WTC11 (cell line): Measurements from ENCODE around the gene CXCL17. TPM values are rescaled to one million over a fixed set of nuclear protein-coding genes. Genes with fewer than 3 reads are reported as not detected.
A peak's percentile ranks its signal among the peaks of the same experiment; 100 is the strongest.

ENCODE experiments used
- ATAC-seq: fragments of 200-7000 bp; cut with Tn5 transposase; 2 replicates; pipeline ENCODE4 v1.10.0; 2021; ENCODE audit warnings: mild to moderate bottlenecking, moderate library complexity
- CTCF ChIA-PET: fragments of 300-600 bp; sonication (Branson Sonifier 250); formaldehyde crosslinking; loops from one replicate; lab custom pipeline; 2021; ENCODE audit warnings: antibody characterized with exemption; lab: Charles Lee
- POLR2A ChIA-PET: fragments of 350-600 bp; sonication (Branson Sonifier 250); formaldehyde crosslinking; loops from one replicate; lab custom pipeline; 2021; ENCODE audit warnings: antibody characterized with exemption; lab: Charles Lee
- DNase-seq: peaks from one replicate; pipeline ENCODE4 v3.0.0; 2021; ENCODE audit warnings: low spot score
- H3K27ac Mint-ChIP-seq: 2 replicates; pipeline ENCODE4 v1.8.0; 2021; ENCODE audit warnings: mixed read lengths
- H3K27me3 Mint-ChIP-seq: 2 replicates; pipeline ENCODE4 v1.8.0; 2021; ENCODE audit warnings: low read depth, mild to moderate bottlenecking, moderate library complexity, mixed read lengths
- H3K36me3 Mint-ChIP-seq: 2 replicates; pipeline ENCODE4 v1.8.0; 2021; ENCODE audit warnings: mixed read lengths
- H3K4me1 Mint-ChIP-seq: 2 replicates; pipeline ENCODE4 v1.8.0; 2022; ENCODE audit warnings: mixed read lengths
- H3K4me3 Mint-ChIP-seq: 2 replicates; pipeline ENCODE4 v1.8.0; 2021; ENCODE audit warnings: mild to moderate bottlenecking, moderate library complexity, mixed read lengths
- H3K9me3 Mint-ChIP-seq: 2 replicates; pipeline ENCODE4 v1.8.0; 2021; ENCODE audit warnings: mixed read lengths
- CBFB ChIP-seq: sonication (generic); formaldehyde crosslinking; IDR thresholded peaks from 2 replicates; pipeline ENCODE4 v1.8.1; 2022; ENCODE audit warnings: mild to moderate bottlenecking, low read depth, missing genetic modification reagents
- JUN ChIP-seq: sonication (generic); formaldehyde crosslinking; IDR thresholded peaks from 2 replicates; pipeline ENCODE4 v1.8.0; 2023; ENCODE audit warnings: mild to moderate bottlenecking, missing genetic modification reagents
- NFYB ChIP-seq: sonication (generic); formaldehyde crosslinking; conservative IDR thresholded peaks from 2 replicates; pipeline ENCODE4 v1.8.0; 2022; ENCODE audit warnings: low read depth, missing genetic modification reagents
- NR1H2 ChIP-seq: sonication (generic); formaldehyde crosslinking; IDR thresholded peaks from 2 replicates; pipeline ENCODE4 v1.9.0; 2021; ENCODE audit warnings: mild to moderate bottlenecking, moderate library complexity, missing genetic modification reagents
- NR3C1 ChIP-seq: sonication (generic); formaldehyde crosslinking; conservative IDR thresholded peaks from 2 replicates; pipeline ENCODE4 v1.8.1; 2023; ENCODE audit warnings: low read depth, mild to moderate bottlenecking, missing genetic modification reagents
- RELA ChIP-seq: sonication (generic); formaldehyde crosslinking; IDR thresholded peaks from 2 replicates; pipeline ENCODE4 v1.8.1; 2022; ENCODE audit warnings: missing genetic modification reagents, mild to moderate bottlenecking, borderline replicate concordance
- SP1 ChIP-seq: sonication (generic); formaldehyde crosslinking; conservative IDR thresholded peaks from 2 replicates; pipeline ENCODE4 v1.8.1; 2022; ENCODE audit warnings: missing genetic modification reagents
- TEAD1 ChIP-seq: sonication (generic); formaldehyde crosslinking; IDR thresholded peaks from 2 replicates; pipeline ENCODE4 v1.8.0; 2022; ENCODE audit warnings: mild to moderate bottlenecking, missing genetic modification reagents
- ZBTB21 ChIP-seq: sonication (generic); formaldehyde crosslinking; IDR thresholded peaks from 2 replicates; pipeline ENCODE4 v1.8.1; 2023; ENCODE audit warnings: mild to moderate bottlenecking, missing genetic modification reagents, borderline replicate concordance
- ZNF121 ChIP-seq: sonication (generic); formaldehyde crosslinking; IDR thresholded peaks from 2 replicates; pipeline ENCODE4 v1.8.0; 2023; ENCODE audit warnings: missing genetic modification reagents
- ZNF232 ChIP-seq: sonication (generic); formaldehyde crosslinking; IDR thresholded peaks from 2 replicates; pipeline ENCODE4 v1.8.0; 2022; ENCODE audit warnings: mild to moderate bottlenecking, missing genetic modification reagents
- ZNF416 ChIP-seq: fragments of 250-450 bp; sonication (Bioruptor Pico); IDR thresholded peaks from 2 replicates; pipeline ENCODE4 v1.9.0; 2021; ENCODE audit warnings: mild to moderate bottlenecking, inconsistent platforms
- ZNF423 ChIP-seq: fragments of 250-450 bp; sonication (Bioruptor Pico); IDR thresholded peaks from 2 replicates; pipeline ENCODE4 v2.1.2; 2022; ENCODE audit warnings: mild to moderate bottlenecking, moderate library complexity
- total RNA-seq: library from RNA; stranded (reverse); gene quantifications from 3 replicates; pipeline ENCODE4 v1.2.3, GENCODE V29; 2021
- TF ChIP-seq, protein P1 (sequence below): sonication (generic); formaldehyde crosslinking; IDR thresholded peaks from 2 replicates; pipeline ENCODE4 v1.8.0; 2022; ENCODE audit warnings: mild to moderate bottlenecking, missing genetic modification reagents
- TF ChIP-seq, protein P2 (sequence below): sonication (generic); formaldehyde crosslinking; IDR thresholded peaks from 2 replicates; pipeline ENCODE4 v1.8.0; 2023; ENCODE audit warnings: missing genetic modification reagents, mild to moderate bottlenecking, borderline replicate concordance
- TF ChIP-seq, protein P3 (sequence below): sonication (generic); formaldehyde crosslinking; IDR thresholded peaks from 2 replicates; pipeline ENCODE4 v1.8.1; 2022; ENCODE audit warnings: mild to moderate bottlenecking, moderate library complexity, missing genetic modification reagents
- TF ChIP-seq, protein P4 (sequence below): fragments of 250-450 bp; sonication (Bioruptor Pico); IDR thresholded peaks from 2 replicates; pipeline ENCODE4 v1.9.0; 2021; ENCODE audit warnings: moderate library complexity, mild to moderate bottlenecking, inconsistent platforms, borderline replicate concordance
- TF ChIP-seq, protein P5 (sequence below): sonication (generic); formaldehyde crosslinking; conservative IDR thresholded peaks from 2 replicates; pipeline ENCODE4 v1.8.1; 2023; ENCODE audit warnings: mild to moderate bottlenecking, low read depth, missing genetic modification reagents, moderate library complexity

Gene CXCL17
- total RNA-seq, 1 experiment from 2014 or later, result not detected

DNA sequence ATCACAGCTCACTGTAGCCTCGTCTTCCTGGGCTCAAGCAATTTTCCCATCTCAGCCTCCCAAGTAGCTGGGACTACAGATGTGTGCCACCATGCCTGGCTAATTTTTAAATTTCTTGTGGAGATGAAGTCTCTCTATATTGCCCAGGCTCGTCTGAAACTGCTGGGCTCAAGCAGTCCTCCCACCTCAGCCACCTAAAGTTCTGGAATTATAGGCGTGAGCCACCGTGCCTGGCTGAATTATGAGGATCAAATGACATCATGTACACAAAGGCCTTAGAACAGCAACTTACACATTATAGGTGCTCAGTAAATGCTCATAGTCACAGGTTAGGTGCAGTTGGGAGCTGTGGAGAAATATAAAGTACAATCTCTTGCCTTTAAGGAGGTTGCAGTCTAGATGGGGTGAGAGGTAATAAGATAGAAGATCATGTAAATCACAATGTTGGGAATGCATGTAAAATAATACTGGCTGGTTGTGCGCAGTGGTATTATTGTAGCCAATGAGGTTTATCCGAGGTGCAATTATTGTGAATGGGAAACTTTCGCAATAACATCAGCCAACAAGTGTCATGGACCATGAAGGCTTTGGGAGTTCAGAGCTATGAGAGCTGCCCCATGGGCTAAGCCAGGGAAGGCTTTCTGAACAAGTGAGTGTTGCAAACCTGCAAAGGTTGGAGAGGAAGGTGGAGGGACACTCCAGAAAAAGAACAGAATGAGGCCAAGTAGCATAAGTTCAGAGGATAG, 29.8 kb upstream of the CXCL17 start (continued):
- TF ChIP-seq CBFB (no peak), ZBTB21 (CRISPR knock-in tag) (no peak), RELA (no peak), TEAD1 (no peak)
- TF ChIP-seq, protein P1, sequence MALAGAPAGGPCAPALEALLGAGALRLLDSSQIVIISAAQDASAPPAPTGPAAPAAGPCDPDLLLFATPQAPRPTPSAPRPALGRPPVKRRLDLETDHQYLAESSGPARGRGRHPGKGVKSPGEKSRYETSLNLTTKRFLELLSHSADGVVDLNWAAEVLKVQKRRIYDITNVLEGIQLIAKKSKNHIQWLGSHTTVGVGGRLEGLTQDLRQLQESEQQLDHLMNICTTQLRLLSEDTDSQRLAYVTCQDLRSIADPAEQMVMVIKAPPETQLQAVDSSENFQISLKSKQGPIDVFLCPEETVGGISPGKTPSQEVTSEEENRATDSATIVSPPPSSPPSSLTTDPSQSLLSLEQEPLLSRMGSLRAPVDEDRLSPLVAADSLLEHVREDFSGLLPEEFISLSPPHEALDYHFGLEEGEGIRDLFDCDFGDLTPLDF (CRISPR knock-in tag), result no peak

DNA sequence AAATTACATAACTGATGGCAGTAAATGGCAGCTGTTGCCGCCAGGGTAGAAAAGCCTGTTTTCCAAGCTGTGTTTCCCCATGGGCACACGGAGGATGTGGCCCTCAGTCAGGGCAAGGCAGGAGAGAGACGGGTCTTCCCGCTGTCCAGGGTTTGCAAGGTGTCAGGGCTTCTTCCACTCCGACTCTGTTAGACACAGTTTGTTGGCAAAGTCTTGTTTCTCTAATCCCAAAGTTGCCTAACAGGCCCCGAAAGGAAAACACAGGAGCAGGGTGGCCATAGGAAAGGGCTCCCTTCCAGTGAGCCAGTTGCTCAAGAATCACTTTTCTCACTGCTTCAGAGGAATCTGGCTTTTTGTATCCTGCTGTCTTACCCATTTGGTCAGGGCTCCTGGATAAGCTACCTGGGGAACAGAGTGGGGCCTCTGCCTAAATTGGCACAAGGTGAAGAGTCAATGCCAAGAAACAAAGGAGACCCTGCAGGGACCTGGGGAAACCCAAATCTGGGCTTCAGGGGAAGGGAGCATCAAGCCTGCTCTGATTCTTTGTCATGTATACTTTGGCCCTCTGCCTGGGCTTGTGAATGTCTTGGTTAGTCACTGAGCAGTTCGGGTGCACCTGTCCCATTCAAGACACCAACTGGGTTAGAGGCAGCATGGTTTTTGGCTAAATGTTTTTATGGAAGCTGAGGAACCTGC, 29.0 kb upstream of the CXCL17 start:
- H3K36me3 Mint-ChIP-seq, result no peaks in the 10 kb centered on the region
- no peaks in the 10 kb centered on the region for H3K27me3 Mint-ChIP-seq
- ChIA-PET POLR2A (no interaction called here), CTCF (interaction anchor here (0.9 to 5.7 kb wide), 6 partner anchors 15 to 1155 kb away, joined by 3 to 51 read pairs (median 8); partner anchors contain the start of gene CEACAM1)
- no peak for DNase-seq
- peaks cover 6% of the 10 kb centered on the region for H3K9me3 Mint-ChIP-seq
- no peak overlapping the region for H3K4me3 Mint-ChIP-seq
- H3K4me1 Mint-ChIP-seq, result peaks cover 66% of the 10 kb centered on the region
- peak overlapping the region; percentile 94 for H3K27ac Mint-ChIP-seq
- TF ChIP-seq ZNF416, result no peak
- no peak for TF ChIP-seq JUN (CRISPR knock-in tag)
- no peak for TF ChIP-seq ZBTB21 (CRISPR knock-in tag)
- TF ChIP-seq ZNF121, result 0 out of 2 replicates have a peak, but pooled peaks have one; percentile 27
- peak; percentile 20; the same call in 1 of the 2 replicates for ATAC-seq

DNA sequence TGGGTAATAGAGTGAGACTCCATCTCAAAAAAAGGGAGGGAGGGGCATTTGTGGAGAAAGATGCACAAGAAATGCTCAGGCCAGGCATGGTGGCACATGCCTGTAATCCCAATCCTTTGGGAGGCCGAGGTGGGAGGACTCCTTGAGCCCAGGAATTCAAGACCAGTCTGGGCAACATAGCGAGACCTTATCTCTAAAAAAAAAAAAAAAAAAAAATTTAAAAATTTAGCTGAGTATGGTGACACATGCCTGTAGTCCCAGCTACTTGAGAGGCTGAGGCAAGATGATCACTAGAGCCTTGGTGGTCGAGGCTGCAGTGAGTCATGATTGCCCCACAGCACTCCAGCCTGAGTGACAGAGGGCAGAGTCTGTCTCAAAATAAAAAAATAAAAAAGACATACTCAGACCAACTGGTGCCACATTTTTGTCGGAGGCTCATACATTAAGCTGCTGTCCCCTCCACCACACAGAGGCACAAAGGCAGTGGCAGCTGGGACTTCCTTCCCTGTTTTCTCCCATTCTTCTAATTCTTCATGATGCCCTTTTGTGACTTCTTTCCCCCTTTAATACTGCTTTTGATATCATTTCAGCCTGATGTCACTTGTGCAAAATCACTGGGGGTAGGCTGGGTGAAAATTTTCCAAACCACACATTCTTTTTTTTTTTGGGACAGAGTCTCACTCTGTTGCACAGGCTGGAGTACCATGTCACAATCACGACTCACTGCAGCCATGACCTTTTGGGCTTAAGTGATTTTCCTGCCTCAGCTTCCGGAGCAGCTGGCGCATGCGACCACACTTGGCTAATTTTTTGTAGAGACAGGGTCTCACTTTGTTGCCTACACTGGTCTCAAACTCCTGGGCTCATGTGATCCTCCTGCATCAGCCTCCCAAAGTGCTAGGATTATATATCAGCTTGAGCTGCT, 26.8 kb upstream of the CXCL17 start:
- no peaks in the 10 kb centered on the region for H3K36me3 Mint-ChIP-seq
- POLR2A ChIA-PET, result interaction anchor here (0.6 kb wide), 1 partner anchor 36 kb away, joined by 3 read pairs; no protein-coding TSS in a partner anchor
- H3K27me3 Mint-ChIP-seq, result peaks cover 1% of the 10 kb centered on the region; the same call in 1 of the 2 replicates
- H3K9me3 Mint-ChIP-seq, result peaks cover 6% of the 10 kb centered on the region
- CTCF ChIA-PET, result interaction anchor here (1.3 kb wide), 1 partner anchor 17 kb away, joined by 3 read pairs; no protein-coding TSS in a partner anchor
- no peak overlapping the region for H3K4me3 Mint-ChIP-seq
- H3K27ac Mint-ChIP-seq, result no peak overlapping the region
- DNase-seq (no peak), ATAC-seq (no peak)
- peaks cover 57% of the 10 kb centered on the region for H3K4me1 Mint-ChIP-seq
- no peak for TF ChIP-seq ZNF232
- TF ChIP-seq ZNF416, result no peak
- no peak for TF ChIP-seq ZNF423 (CRISPR knock-in tag)
- TF ChIP-seq NR1H2, result no peak
- no peak for TF ChIP-seq NR3C1 (CRISPR knock-in tag)
- TF ChIP-seq ZBTB21 (CRISPR knock-in tag), result no peak
- TF ChIP-seq, protein P2, sequence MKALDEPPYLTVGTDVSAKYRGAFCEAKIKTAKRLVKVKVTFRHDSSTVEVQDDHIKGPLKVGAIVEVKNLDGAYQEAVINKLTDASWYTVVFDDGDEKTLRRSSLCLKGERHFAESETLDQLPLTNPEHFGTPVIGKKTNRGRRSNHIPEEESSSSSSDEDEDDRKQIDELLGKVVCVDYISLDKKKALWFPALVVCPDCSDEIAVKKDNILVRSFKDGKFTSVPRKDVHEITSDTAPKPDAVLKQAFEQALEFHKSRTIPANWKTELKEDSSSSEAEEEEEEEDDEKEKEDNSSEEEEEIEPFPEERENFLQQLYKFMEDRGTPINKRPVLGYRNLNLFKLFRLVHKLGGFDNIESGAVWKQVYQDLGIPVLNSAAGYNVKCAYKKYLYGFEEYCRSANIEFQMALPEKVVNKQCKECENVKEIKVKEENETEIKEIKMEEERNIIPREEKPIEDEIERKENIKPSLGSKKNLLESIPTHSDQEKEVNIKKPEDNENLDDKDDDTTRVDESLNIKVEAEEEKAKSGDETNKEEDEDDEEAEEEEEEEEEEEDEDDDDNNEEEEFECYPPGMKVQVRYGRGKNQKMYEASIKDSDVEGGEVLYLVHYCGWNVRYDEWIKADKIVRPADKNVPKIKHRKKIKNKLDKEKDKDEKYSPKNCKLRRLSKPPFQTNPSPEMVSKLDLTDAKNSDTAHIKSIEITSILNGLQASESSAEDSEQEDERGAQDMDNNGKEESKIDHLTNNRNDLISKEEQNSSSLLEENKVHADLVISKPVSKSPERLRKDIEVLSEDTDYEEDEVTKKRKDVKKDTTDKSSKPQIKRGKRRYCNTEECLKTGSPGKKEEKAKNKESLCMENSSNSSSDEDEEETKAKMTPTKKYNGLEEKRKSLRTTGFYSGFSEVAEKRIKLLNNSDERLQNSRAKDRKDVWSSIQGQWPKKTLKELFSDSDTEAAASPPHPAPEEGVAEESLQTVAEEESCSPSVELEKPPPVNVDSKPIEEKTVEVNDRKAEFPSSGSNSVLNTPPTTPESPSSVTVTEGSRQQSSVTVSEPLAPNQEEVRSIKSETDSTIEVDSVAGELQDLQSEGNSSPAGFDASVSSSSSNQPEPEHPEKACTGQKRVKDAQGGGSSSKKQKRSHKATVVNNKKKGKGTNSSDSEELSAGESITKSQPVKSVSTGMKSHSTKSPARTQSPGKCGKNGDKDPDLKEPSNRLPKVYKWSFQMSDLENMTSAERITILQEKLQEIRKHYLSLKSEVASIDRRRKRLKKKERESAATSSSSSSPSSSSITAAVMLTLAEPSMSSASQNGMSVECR, result no peak
- TF ChIP-seq, protein P3, sequence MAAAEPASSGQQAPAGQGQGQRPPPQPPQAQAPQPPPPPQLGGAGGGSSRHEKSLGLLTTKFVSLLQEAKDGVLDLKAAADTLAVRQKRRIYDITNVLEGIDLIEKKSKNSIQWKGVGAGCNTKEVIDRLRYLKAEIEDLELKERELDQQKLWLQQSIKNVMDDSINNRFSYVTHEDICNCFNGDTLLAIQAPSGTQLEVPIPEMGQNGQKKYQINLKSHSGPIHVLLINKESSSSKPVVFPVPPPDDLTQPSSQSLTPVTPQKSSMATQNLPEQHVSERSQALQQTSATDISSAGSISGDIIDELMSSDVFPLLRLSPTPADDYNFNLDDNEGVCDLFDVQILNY, result no peak
- TF ChIP-seq ZNF121, result no peak
- no peak for TF ChIP-seq SP1 (CRISPR knock-in tag)
- TF ChIP-seq, protein P4, sequence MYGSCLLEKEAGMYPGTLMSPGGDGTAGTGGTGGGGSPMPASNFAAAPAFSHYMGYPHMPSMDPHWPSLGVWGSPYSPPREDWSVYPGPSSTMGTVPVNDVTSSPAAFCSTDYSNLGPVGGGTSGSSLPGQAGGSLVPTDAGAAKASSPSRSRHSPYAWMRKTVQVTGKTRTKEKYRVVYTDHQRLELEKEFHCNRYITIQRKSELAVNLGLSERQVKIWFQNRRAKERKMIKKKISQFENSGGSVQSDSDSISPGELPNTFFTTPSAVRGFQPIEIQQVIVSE, result no peak
- no peak for TF ChIP-seq NFYB (CRISPR knock-in tag)
- TF ChIP-seq, protein P5, sequence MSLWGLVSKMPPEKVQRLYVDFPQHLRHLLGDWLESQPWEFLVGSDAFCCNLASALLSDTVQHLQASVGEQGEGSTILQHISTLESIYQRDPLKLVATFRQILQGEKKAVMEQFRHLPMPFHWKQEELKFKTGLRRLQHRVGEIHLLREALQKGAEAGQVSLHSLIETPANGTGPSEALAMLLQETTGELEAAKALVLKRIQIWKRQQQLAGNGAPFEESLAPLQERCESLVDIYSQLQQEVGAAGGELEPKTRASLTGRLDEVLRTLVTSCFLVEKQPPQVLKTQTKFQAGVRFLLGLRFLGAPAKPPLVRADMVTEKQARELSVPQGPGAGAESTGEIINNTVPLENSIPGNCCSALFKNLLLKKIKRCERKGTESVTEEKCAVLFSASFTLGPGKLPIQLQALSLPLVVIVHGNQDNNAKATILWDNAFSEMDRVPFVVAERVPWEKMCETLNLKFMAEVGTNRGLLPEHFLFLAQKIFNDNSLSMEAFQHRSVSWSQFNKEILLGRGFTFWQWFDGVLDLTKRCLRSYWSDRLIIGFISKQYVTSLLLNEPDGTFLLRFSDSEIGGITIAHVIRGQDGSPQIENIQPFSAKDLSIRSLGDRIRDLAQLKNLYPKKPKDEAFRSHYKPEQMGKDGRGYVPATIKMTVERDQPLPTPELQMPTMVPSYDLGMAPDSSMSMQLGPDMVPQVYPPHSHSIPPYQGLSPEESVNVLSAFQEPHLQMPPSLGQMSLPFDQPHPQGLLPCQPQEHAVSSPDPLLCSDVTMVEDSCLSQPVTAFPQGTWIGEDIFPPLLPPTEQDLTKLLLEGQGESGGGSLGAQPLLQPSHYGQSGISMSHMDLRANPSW (CRISPR knock-in tag), result no peak
